Astrocyte of the spinal cord (primary cell): Measurements from ENCODE around the gene HNF1A.

ENCODE experiments used
- DNase-seq: peaks from one replicate; pipeline ENCODE4 v3.0.0; 2011; ENCODE audit warnings: low read depth, low spot score
- H3K4me3 ChIP-seq: 2 replicates; pipeline ENCODE4 v1.5.1; 2011; ENCODE audit warnings: low read depth, mild to moderate bottlenecking, low read length, moderate library complexity
- in situ Hi-C: cut with HindIII; loops from 2 replicates; pipeline ENCODE4 v1.10.0; 2017; ENCODE audit warnings: low sequenced_read_pairs
- TF ChIP-seq, protein P1 (sequence below): IDR thresholded peaks from 2 replicates; pipeline ENCODE4 v1.5.1; 2012; ENCODE audit warnings: low read depth, mild to moderate bottlenecking, low read length, inconsistent platforms

The HNF1A gene

DNA sequence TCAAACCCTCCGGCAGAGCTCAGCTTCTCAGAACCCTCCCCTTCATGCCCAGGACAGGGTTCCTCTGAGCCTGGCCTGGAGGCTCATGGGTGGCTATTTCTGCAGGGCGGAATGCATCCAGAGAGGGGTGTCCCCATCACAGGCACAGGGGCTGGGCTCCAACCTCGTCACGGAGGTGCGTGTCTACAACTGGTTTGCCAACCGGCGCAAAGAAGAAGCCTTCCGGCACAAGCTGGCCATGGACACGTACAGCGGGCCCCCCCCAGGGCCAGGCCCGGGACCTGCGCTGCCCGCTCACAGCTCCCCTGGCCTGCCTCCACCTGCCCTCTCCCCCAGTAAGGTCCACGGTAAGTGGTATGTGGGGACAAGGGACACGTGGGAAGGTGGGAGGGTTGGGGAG lies 15.7 kb downstream of the HNF1A start:
- TF ChIP-seq, protein P1, sequence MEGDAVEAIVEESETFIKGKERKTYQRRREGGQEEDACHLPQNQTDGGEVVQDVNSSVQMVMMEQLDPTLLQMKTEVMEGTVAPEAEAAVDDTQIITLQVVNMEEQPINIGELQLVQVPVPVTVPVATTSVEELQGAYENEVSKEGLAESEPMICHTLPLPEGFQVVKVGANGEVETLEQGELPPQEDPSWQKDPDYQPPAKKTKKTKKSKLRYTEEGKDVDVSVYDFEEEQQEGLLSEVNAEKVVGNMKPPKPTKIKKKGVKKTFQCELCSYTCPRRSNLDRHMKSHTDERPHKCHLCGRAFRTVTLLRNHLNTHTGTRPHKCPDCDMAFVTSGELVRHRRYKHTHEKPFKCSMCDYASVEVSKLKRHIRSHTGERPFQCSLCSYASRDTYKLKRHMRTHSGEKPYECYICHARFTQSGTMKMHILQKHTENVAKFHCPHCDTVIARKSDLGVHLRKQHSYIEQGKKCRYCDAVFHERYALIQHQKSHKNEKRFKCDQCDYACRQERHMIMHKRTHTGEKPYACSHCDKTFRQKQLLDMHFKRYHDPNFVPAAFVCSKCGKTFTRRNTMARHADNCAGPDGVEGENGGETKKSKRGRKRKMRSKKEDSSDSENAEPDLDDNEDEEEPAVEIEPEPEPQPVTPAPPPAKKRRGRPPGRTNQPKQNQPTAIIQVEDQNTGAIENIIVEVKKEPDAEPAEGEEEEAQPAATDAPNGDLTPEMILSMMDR: no peak
- H3K4me3 ChIP-seq: no peak overlapping the region
- DNase-seq: no peak
- in situ Hi-C loops: no loop called here

DNA sequence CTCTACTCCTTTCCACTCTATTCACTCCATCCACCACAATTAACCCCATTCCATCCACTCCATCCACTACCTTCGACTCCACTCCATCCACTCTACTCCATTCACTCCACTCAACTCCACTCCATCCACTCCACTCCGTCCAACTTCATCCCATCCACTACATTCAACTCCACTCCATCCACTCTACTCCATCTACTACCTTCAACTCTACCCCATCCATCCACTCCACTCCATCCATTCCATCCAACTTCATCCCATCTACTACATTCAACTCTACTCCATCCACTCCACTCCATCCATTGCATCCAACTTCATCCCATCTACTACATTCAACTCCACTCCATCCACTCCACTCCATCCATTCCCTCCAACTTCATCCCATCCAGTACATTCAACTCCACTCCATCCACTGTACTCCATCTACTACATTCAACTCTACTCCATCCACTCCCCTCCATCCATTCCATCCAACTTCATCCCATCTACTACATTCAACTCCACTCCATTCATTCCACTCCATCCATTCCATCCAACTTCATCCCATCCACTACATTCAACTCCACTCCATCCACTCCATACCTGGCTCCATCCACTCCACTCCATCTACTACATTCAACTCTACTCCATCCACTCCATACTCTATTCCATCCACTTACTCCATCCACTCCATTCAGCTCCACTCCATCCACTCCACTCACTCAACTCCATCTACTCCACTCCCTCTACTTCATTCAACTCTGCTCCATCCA lies 16.4 kb downstream of the HNF1A start:
- in situ Hi-C loops: no loop called here
- H3K4me3 ChIP-seq: no peak overlapping the region
- DNase-seq: no peak
- TF ChIP-seq, protein P1: no peak

- in situ Hi-C loops: no loop called here
- DNase-seq: no peak
- no peak overlapping the region for H3K4me3 ChIP-seq
- TF ChIP-seq, protein P1: no peak
Measured at GRCh38 chr12:120996133-120996746, 17.9 kb downstream of the HNF1A start.

DNA sequence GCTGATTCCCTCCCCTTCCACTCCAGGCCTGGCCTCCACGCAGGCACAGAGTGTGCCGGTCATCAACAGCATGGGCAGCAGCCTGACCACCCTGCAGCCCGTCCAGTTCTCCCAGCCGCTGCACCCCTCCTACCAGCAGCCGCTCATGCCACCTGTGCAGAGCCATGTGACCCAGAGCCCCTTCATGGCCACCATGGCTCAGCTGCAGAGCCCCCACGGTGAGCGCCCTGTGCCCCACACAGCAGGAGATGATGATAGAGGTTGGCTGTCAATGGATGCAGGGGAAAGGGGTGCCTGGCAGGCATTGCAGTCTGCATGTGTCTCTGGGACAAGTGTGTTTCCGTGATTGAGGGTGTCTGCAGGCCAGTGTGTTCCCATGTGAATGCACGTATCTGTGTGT lies 19.1 kb downstream of the HNF1A start:
- no peak for DNase-seq
- in situ Hi-C loops: no loop called here
- TF ChIP-seq, protein P1: no peak
- no peak overlapping the region for H3K4me3 ChIP-seq

GRCh38 chr12:120998435-120998834 lies 20.1 kb downstream of the HNF1A start:
- in situ Hi-C loops: no loop called here
- TF ChIP-seq, protein P1: no peak
- DNase-seq: no peak
- H3K4me3 ChIP-seq: no peak overlapping the region

- in situ Hi-C loops: no loop called here
- TF ChIP-seq, protein P1: no peak
- DNase-seq: no peak
- no peak overlapping the region for H3K4me3 ChIP-seq
Measured at GRCh38 chr12:120999191-121000120, 21.1 kb downstream of the HNF1A start.
